ENCODE measurements around the gene RHBG.
"Not testable (repeated sequence)": the region's sequence is repeated elsewhere in the genome, so short reads cannot be mapped to it uniquely, and the experiment has no call there.

RHBG gene

DNA sequence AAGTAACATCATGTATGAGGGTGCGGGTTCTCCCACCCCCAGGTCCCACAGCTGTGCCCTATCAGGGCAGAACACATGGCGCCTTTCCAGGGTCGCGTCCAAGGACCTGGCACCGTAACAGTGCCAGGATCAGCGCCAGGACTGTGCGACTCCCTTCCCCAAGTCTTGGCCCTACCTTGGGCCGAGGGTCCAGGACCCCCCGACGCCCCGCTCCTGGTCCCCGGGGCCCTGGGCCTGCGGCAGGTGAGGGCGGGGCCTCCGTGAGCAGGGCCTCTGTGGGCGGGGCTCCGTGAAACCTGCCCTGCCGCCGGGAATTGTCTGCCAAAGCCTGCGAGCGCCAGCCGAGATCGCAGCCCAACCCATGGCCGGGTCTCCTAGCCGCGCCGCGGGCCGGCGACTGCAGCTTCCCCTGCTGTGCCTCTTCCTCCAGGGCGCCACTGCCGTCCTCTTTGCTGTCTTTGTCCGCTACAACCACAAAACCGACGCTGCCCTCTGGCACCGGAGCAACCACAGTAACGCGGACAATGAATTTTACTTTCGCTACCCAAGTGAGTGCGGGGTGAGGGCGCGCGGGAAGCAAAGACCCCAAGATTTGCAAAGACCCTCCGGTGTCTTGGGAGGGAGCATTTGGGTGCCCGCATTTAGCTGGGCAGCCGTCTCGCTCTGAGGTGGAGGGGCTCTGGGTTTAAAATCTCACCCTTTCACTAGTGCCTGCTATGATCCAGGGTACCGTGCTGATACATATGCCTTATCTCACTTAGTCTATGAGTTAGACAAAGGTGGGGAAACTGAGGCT, at the start of gene RHBG:
Gene RHBG (plus strand): TSS at position 323 of the 796 bp plus-strand sequence. CDS start 39 bp downstream, at position 362.
- no peak for DNase-seq

- DNase-seq: peak; percentile 21
Observed at GRCh38 chr1:156319664-156320063, 49.3 kb upstream of the RHBG start.

GRCh38 chr1:156320560-156320959, 48.5 kb upstream of the RHBG start:
- DNase-seq: no peak

DNA sequence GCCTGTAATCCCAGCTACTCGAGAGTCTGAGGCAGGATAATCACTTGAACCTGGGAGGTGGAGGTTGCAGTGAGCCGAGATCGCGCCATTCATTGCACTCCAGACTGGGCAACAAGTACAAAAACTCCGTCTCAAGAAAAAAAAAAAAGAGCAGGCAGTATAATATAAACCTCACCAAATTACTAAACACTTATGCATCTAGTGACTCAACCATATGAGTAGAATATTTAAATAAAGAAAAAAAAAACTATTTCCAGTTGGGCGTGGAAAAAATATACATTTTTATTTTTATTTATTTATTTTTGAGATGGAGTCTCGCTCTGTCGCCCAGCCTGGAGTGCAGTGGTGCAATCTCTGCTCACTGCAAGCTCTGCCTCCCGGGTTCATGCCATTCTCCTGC, 45.8 kb upstream of the RHBG start:
- not testable (repeated sequence) for DNase-seq

- DNase-seq: no peak
Observed at GRCh38 chr1:156336242-156336641, 32.8 kb upstream of the RHBG start.

- no peak for DNase-seq
Observed at GRCh38 chr1:156337052-156337887, 31.7 kb upstream of the RHBG start.

- DNase-seq: no peak
Observed at GRCh38 chr1:156337888-156338179, 31.2 kb upstream of the RHBG start.

- peak; percentile 100 for DNase-seq
Observed at GRCh38 chr1:156338180-156338976, 30.6 kb upstream of the RHBG start, which contains the start of the genes CCT3 and TSACC. CCT3 (minus strand) TSS chr1:156338292; CDS start chr1:156338184, 108 bp downstream. TSACC (plus strand) TSS chr1:156338526; CDS start chr1:156339758, 1,232 bp downstream.

GRCh38 chr1:156342166-156342955, 26.6 kb upstream of the RHBG start:
- no peak for DNase-seq

- DNase-seq: no peak
Observed at GRCh38 chr1:156344409-156344808, 24.6 kb upstream of the RHBG start.

- not testable (repeated sequence) for DNase-seq
Observed at GRCh38 chr1:156346035-156346434, 23.0 kb upstream of the RHBG start.

DNA sequence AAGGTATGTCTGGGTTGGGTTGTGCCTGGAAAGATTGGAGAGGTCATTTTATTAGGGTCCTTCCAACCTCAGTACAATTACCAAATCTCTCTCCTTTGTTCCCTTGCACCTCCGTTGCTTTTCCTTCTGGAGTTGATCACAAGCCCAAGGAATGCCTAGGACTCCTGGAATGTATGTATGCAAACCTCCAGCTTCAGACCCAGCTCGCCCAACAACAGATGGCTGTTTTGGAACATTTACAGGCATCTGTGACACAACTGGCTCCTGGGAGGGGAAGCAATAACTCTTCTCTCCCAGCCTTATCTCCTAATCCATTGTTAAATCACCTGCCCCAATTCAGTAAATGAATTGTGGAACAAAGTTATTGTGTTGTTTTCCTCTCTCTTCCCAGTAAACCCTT, 22.4 kb upstream of the RHBG start:
- no peak for DNase-seq

DNA sequence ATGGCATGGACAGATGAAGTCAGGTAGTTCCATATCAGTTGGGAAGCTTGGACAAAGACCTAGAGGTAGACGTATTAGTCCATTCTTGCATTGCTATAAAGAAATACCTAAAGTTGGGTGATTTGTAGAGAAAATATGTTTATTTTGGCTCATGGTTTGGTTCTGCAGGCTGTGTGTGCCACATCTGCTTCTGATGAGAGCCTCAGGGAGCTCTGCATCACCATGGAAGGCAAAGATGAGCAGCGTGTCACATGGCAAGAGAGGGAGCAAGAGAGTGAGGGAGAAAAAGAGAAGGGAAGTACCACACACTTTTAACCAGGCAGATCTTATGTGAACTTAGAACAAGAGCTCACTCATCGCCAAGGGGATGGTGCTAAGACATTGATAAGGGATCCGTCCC, 21.7 kb upstream of the RHBG start:
- no peak for DNase-seq

- DNase-seq: not testable (repeated sequence)
Observed at GRCh38 chr1:156352481-156352880, 16.5 kb upstream of the RHBG start.

GRCh38 chr1:156356262-156356874, 12.6 kb upstream of the RHBG start:
- no peak for DNase-seq

- peak; percentile 67 for DNase-seq
Observed at GRCh38 chr1:156356875-156357534, 12.0 kb upstream of the RHBG start.

GRCh38 chr1:156357977-156358376, 11.0 kb upstream of the RHBG start:
- DNase-seq: no peak

DNA sequence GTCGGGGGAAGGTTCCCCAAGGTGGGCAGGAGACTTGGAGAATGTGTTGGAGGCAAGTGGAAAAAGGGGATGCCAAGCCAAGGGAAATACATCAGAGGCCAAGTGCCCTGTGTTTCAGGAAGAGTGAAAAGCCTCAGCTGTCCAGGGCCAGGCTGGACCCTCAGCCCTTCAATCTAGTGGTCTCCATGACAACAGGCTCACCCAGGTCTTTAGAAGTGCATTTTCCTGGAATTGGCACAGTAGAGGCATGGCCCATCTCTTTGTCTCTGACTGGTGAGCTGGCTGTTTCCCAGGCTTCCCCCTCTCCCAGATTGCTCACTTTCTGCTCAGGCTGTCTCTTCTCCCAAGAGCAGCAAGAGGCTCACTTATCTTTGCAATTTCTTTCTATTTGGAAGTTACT, 10.4 kb upstream of the RHBG start:
- no peak for DNase-seq

DNA sequence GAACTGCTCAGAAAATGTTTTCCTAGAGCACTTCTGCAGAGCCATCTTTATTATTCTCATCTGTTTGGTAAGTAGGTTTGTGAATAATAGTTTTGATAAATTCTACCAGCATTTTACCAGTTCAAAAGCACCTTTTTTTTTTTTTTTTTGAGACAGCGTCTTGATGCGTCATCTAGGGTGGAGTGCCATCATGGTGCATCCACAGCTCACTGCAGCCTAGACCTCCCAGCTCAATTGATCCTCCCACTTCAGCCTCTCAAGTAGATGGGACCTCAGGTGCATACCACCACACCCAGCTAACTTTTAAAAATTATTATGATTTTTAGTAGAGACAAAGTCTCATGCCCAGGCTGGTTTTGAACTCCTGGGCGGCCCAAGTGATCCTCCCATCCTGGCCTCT, 9.8 kb upstream of the RHBG start:
- no peak for DNase-seq

- DNase-seq: no peak
Observed at GRCh38 chr1:156359973-156360372, 9.0 kb upstream of the RHBG start.

- DNase-seq: no peak
Observed at GRCh38 chr1:156360534-156360933, 8.5 kb upstream of the RHBG start.
